NCI-H460 (cell line): ENCODE measurements around the gene SESTD1. TPM values are rescaled to one million over a fixed set of nuclear protein-coding genes. Genes with fewer than 3 reads are reported as not detected.
A peak's percentile ranks its signal among the peaks of the same experiment; 100 is the strongest.
"Not testable (repeated sequence)": the region's sequence is repeated elsewhere in the genome, so short reads cannot be mapped to it uniquely, and the experiment has no call there.

ENCODE experiments used
- DNase-seq: peaks from one replicate; pipeline ENCODE4 v3.0.0-alpha.2; 2016; ENCODE audit warnings: low read depth; ENCODE audit errors: extremely low read depth
- total RNA-seq: library from RNA; depleted of rRNA; stranded (reverse); fragments of >200 nt; shearing (Covaris generic); gene quantifications from 2 replicates; pipeline ENCODE4 v1.2.3, GENCODE V29; 2014

SESTD1 gene
- total RNA-seq, 1 experiment from 2014 or later: 26.3 TPM

DNA sequence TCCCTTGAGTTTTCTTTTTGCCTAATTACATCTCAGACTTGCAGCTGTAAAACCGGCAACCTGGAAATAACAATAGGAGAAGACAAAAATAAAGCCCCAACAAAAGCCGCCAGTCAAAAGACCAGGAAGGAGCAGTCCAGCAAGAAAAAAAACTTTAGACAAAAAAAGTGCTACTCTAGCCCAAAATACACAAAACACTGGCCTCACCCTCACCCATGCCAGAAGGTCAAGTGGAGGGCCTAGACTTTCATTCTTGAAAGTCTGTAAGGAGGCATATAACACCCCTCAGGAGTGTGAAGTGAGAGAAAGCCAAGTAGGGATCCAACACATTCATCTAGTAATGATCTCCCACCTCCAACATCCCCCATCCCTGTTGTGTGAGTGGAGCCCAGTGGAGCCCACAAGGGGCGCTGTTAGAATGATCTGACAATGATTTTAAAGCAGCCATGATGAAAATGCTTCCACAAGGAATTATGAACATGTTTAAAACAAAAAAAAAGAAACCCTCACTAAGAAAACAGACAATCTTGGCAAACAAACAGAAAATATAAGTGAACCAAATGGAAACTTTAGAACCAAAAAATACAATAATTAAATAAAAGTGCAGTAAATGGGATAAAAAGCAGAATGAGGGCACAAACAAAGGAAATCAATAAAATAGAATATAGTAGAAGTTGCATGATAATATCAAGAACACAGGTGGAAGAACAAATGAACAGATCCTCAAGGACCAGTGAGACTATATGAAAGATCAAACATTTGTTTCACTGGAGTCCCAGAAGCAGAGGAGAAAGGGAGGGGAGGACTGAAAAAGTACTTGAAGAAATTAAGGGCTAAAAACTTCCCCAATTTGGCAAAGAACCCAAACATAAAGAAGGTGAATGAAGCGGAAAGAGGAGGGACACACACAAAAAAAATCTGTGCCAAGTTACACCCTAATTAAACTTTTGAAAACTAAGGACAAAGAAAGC, 23.9 kb downstream of the SESTD1 start:
- DNase-seq: no peak

DNA sequence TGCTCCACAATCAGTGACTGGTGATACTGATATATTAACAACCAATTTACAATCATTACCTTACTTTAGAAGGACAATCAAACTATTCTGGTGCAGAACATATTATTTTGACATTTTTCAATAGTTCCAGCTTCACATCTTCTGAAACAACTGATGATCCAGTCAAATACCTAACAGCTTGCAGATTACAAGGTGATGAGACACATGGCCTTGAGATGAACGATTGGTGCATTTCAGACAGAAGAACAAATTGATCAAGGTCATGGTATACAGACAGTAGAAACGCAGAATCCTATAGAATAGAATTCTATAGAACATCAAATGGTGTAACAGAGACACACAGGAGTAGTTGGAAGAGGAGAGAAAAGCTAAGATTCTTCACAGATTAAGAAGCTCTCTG, 24.8 kb downstream of the SESTD1 start:
- DNase-seq: no peak

DNA sequence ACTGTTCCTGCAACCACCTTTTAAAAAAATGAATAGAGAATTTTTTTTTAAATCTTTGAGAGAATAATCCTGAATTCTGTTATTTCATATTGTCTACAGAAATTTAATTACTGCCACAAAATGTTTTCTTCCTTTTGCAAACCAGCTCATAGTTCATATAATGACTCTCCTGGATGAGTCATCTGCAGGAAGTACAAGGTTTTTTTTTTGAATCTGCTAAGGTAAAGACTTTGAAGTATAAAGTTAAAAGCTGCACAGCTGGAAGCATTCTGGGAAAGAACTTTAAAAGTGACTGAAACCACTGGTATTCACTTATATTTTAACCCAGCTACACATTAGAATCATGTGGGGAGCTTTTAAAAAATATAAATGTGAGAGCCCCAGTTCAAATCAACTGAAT, 25.4 kb downstream of the SESTD1 start:
- no peak for DNase-seq

DNA sequence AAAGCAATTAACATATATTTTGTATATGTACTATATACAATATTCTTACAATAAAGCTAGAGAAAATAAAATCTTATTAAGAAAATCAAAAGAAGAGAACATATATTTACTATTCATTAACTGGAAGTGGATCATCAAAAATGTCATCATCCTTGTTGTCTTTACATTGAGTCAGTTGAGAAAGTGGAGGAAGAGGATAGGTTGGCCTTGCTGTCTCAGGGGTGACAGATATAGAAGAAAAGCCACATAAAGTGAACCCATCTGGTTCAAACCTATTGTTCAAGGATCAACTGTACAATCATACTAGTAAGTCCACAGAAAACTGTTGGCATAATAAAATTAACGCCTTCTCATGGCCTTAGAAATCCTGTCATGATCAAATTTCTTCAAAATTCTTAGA, 26.6 kb downstream of the SESTD1 start:
- no peak for DNase-seq

DNA sequence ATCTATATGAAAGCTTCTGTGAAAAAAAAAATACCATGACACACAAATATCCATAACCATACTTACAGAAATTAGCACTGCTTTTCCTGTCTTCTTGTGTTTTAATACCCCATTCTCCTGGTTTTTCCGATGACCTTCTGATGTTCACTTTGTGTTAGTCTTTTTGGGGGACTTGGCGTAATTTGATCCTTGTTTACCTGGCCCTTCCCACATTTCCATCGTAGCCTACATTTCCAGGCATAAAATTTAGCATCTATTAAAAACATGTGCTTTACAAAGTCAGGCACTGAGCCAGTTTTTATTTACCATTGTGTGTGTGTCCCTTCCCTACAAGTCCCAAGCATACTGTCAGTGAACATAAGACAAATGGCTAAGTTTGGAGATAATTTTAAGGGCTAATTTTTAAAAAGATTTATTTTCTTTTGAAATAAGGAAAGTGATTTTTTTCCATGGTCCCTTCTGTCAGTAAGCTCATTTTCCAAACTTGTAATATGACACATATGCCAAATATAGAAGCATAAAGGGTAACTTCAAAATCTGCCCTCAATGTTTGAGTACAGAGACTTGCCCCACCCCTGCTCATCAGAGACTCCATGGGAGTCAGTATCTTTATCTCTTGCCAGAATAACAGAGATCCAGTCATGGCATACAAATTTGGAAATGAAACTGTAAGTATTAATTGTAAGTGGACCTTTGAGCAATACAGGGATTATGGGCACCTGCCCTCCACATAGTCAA, 27.3 kb downstream of the SESTD1 start:
- DNase-seq: no peak

DNA sequence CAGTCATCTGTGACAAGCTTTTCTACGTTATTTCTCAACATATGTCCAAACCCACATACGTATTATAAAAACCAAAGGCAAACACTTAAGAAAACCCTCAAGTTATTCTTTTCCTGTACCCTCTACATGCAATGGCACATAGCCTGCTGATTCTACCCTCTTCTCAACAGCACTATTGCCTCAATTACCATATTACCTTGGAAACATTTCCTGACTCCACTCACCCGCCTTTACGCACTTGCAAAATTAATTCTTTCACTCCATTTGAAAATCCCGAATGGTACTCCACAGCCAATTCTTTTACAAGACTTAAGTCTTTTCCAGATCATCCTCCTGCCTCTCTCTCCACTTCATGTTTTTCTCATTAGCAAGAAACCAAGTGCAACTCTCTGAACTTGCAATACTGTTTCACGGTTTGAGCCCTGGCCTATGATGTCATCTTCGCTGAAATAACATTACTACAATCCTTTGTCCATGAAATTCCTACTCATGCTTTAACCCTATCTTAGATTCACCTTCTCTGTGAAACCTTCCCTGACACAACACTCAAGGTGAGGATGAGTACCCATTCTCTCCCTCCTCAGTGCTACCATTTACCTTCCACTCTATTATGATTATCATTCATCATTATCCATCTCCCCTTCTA, 29.0 kb downstream of the SESTD1 start:
- DNase-seq: no peak

DNA sequence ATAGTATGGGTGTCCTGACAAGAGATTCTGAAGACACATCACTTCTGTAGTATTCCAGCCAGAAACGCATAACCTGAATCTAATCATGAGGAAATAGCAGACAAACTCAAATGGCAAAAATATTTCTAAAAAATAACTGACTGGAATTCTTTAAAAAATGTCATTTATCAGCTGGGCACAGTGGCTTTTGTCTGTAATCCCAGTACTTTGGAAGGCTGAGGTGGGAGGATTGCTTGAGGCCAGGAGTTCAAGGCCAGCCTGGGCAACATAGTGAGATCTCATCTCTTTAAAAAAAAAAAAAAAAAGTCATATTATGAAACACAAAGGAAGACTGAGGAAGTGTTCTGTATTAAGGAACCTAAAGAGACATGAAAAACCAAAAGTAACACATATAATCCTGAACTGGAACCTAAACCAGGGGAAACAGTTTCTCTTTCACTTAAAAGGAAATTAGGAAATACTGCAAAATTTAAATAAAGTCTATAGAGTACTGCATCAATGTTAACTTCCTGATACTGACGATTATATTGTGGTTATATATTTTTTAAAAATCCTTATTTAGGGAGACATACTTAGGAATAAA, 29.9 kb downstream of the SESTD1 start:
- DNase-seq: no peak

DNA sequence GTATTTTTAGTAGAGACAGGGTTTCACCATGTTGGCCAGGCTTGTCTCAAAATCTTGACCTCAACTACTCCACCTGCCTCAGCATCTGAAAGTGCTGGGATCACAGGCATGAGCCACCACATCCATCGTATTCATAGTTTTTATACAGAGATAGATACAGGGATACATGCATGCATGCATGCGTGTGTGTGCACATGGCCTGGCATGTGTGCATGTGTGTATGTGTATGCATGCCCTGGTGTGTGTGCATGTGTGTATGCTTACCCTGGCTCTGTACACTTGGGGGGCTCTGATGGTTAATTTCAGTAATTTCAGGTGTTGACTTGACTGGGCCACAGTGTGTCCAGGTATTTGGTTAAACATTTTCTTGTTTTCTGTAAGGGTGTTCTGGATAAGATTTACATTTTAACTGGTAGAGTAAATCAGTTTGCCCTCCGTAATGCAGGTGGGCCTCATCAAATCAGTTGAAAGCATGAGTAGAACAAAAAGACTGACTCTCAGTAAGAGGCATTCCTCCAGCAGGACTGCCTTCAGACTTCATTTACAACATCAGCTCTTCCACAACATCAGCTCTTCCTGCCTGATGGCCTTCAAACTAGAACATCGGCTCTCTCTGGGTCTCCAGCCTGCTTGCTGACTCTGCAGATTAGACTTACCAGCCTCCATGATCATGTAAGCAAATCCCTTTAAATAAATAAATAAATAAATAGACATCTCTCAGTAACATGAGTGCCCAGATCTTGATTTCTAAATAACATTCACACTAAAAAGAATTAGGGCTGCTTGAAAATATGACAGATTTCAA, 30.8 kb downstream of the SESTD1 start:
- no peak for DNase-seq

DNA sequence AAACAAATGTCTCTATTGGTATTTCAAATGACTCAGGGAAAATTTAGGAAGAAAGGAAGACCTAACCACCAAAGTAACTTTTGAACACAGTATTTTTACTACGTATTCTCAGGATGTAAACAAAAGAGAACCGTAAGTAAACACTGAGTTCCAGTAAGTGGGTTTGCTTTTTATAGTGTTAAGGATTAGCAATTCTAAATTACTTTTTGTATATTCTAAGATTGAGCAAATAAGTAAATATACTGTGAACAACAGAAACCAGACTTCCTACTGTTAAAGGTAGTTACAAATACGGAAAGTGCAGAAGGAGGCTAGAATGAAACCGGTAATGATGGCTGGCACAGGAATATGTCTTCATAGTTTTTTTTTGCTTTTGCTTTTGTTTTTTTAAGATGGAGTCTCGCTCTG, 31.5 kb downstream of the SESTD1 start:
- DNase-seq: no peak

DNA sequence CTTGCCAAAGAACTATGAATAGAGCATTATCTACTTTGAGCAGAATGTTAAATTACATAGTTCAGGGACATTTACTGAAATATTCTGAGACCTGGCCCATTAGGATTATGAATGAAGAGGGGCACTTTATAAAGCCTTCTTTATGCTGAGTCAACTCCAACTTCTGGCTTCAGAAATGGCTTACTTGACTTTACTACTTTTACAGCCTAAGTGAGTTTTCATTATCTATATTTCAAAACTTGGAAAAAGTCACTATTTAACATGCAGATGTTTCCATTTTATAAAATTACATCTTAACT, 37.7 kb downstream of the SESTD1 start:
- no peak for DNase-seq

DNA sequence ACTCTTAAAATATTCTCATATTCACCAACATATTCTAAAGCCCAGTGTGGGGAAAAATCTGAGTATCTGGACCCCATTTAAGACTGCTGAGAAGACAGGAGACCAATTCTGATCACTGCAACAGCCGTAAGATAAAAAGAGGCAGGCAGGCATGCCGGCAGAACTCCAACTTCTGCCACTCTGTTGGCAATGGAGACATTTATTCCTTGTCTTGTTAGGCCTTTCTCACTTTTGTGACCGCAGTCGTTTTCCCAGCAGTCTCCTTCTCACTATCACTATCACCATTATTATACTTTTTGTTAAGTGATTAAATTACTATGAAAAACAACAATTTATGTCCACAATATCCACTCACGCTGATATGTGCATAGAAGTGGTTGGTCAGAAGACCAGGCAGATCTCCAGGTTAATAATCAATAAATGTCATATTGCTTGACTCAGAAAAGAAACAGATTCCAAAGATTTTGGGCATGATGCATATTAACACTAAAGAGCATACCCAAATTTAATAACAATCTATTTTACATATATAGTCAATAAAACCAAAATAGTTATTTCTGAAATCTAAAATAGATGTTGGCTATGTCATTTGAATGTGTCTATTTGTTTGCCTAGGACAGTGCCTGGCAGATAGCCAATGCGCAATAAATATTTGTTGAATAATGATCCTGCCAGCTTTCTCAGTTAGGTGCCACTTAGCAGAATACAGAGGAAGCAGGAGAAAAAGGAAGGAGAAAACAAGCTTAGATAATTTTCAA, 38.2 kb downstream of the SESTD1 start:
- no peak for DNase-seq

DNA sequence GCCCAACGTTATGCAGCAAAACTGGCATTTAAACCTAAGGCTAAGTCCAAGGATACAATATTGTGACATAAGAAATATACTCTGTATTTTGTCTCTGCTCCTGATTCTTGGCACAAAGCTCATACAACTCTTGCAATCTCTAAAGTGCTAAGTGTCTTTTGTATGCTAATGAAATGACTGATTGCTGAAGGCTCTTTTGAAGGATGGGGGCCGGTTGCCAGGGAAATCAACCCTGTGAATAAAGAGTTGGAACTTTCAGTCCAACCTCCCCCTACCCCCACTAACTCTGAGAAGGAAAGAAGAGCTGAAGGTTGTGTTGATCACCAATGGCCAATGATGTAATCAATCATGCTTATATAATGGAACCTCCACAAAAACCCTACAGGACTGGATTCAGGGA, 40.3 kb downstream of the SESTD1 start:
- no peak for DNase-seq

DNA sequence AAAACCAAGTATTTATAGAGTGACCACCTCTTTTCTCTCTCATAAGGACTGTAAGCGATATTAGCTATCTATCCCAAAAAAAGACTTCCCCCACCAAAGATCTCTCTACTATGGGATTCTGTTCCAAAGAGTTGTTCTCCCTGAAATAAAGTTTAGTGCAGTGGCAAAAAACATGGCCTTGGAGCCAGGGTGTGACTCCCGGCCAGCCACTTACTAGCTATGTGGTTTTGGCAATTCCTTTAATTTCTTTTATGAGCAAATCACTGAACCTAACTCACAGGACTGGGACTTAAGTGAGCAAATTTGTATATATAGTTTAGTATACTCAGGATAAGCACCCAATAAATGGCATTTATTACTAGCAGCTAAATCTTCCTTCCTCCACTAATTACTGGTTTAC, 42.6 kb downstream of the SESTD1 start:
- no peak for DNase-seq

DNA sequence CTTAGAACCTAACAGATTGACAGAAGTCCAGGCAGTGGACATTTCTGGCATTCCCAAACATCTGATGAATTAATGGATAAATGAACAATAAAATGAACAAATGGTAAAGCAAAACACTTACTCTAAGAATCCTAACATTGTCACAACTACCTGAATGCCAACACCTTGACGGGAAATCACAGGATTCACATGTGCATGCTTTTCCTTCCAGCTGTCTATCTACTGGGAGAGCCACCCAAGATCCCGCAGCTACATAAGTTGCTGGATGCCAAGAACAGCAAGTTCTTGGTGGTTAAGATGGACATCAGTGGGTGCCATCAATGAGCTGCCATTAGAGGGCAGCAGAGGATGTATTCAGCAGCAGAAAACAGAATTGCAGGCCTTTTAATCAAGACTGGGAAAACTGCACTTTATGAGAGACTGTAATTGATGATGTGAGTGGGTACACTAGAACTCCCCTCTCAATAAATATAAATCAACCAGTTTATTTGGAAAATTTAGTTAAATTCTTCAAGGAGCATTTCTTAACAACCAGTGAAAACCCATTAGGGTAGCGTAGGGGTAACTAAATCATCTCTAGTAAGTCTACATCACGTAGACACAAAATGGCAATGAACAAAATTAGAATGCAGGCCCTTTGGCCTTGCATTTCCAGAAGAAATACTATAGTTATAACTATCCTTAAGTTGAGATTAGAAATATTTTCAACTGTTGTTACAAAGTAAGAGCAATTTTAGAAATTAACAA, 45.6 kb downstream of the SESTD1 start:
- DNase-seq: peak; percentile 76

DNA sequence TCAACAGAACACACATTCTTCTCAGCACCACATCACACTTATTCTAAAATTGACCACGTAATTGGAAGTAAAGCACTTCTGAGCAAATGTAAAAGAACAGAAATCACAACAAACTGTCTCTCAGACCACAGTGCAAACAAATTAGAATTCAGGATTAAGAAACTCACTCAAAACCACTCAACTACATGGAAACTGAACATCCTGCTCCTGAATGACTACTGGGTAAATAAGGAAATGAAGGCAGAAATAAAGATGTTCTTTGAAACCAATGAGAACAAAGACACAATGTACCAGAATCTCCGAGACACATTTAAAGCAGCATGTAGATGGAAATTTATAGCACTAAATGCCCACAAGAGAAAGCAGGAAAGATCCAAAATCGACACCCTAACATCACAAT, 50.0 kb downstream of the SESTD1 start:
- not testable (repeated sequence) for DNase-seq

DNA sequence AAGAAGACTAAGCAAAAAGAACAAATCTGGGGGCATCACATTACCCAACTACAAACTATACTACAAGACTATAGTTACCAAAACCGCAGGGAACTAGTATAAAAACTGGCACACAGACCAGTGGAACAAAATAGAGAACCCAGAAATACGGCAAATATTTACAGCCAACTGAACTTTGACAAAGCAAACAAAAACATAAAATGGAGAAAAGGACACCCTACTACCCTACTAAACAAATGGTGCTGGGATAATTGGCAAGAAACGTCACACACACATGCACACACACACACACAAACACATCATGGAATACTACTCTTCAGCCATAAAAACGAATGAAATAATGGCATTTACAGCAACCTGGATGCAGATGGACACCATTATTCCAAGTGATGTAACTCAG, 53.3 kb downstream of the SESTD1 start:
- no peak for DNase-seq

DNA sequence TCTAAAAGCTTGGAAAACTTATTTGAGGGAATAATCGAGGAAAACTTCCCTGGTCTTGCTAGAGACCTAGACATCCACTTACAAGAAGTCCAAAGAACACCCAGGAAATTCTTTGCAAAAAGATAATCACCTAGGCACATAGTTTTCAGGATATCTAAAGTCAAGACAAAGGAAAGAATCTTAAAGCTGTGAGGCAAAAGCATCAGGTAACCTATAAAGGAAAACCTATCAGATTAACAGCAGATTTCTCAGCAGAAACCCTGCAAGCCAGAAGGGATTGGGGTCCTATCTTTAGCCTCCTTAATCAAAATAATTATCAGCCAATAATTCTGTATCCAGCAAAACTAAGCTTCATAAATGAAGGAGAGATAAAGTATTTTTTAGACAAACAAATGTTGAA, 56.4 kb downstream of the SESTD1 start:
- not testable (repeated sequence) for DNase-seq

DNA sequence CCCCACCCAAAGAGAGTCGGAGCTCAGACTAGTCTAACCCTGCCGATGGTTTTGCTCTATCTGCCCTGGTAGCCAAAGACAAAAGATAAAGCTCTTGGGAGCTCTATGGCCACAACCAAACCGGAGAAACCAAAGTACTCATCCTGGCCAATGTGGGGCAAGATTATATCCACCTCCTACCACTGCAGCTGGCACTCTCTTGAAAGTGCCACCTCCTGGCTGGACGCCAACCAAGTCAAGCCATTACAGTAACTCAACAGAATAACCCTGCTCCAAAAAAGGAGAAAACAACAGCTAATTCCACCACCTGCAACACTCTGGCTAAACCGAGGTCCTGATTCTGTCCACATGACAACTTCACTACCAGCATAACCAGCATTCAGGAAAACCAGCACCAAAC, 57.6 kb downstream of the SESTD1 start:
- DNase-seq: no peak

DNA sequence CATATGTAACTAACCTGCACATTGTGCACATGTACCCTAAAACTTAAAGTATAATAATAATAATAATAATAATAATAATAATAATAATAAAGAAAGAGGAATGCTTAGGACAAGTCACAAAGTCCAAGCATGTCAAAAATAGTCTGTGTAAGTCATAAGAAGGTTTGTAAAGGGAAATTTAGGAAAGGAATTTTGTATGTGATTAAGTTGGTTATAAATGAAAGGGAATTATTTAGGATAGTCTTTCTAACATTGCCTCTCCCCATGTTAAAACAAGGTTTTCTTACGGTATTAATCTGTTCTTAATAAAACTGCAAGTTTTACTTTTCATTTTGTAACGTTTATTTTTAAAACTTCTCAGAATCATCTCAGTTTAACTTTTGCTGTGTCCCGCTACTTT, 62.8 kb downstream of the SESTD1 start:
- DNase-seq: no peak
